GM21619 (cell line): ENCODE results near the gene TMEM182.
A peak's percentile ranks its signal among the peaks of the same experiment; 100 is the strongest.

Experiments used
- ATAC-seq: cut with Tn5 transposase; IDR thresholded peaks from one replicate; pipeline ENCODE4 v1.9.1; 2021; ENCODE audit not compliant: unreplicated experiment

Gene TMEM182

GRCh38 chr2:102761763-102762162 is at the start of gene TMEM182:
Gene TMEM182 (plus strand): TSS chr2:102762031. CDS start chr2:102762218, 187 bp downstream.
- no peak for ATAC-seq

- ATAC-seq, result no peak
Measured at GRCh38 chr2:102717308-102718018, 44.4 kb upstream of the TMEM182 start.

- no peak for ATAC-seq
Measured at GRCh38 chr2:102718387-102719316, 43.2 kb upstream of the TMEM182 start.

- no peak for ATAC-seq
Measured at GRCh38 chr2:102724016-102724490, 37.8 kb upstream of the TMEM182 start.

- no peak for ATAC-seq
Measured at GRCh38 chr2:102724553-102724952, 37.3 kb upstream of the TMEM182 start.

GRCh38 chr2:102726128-102727087 is 35.4 kb upstream of the TMEM182 start:
- no peak for ATAC-seq

GRCh38 chr2:102735416-102736109 is 26.3 kb upstream of the TMEM182 start:
- no peak for ATAC-seq

GRCh38 chr2:102736110-102736409 is 25.8 kb upstream of the TMEM182 start:
- ATAC-seq, result peak; percentile 16

- ATAC-seq, result peak; percentile 90
Measured at GRCh38 chr2:102736410-102737409, 25.1 kb upstream of the TMEM182 start.

GRCh38 chr2:102737431-102737830 is 24.4 kb upstream of the TMEM182 start:
- ATAC-seq, result peak; percentile 39

GRCh38 chr2:102743259-102743658 is 18.6 kb upstream of the TMEM182 start:
- no peak for ATAC-seq

GRCh38 chr2:102748107-102748506 is 13.7 kb upstream of the TMEM182 start:
- no peak for ATAC-seq

- peak; percentile 77 for ATAC-seq
Measured at GRCh38 chr2:102749938-102750337, 11.9 kb upstream of the TMEM182 start.

- peak; percentile 52 for ATAC-seq
Measured at GRCh38 chr2:102753563-102754159, 8.2 kb upstream of the TMEM182 start.

GRCh38 chr2:102754456-102755145 is 7.2 kb upstream of the TMEM182 start:
- ATAC-seq, result no peak

GRCh38 chr2:102755284-102755683 is 6.5 kb upstream of the TMEM182 start:
- no peak for ATAC-seq

- no peak for ATAC-seq
Measured at GRCh38 chr2:102758439-102758838, 3.4 kb upstream of the TMEM182 start.

- no peak for ATAC-seq
Measured at GRCh38 chr2:102764083-102764482, 2.3 kb downstream of the TMEM182 start.
